HG02759 (cell line): ENCODE measurements around the gene TENM3.

Source experiments
- ATAC-seq: cut with Tn5 transposase; IDR thresholded peaks from one replicate; pipeline ENCODE4 v1.9.1; 2021; ENCODE audit warnings: mild to moderate bottlenecking, moderate library complexity; ENCODE audit not compliant: unreplicated experiment

The TENM3 gene

GRCh38 chr4:182649698-182650477 is 406.7 kb downstream of the TENM3 start:
- ATAC-seq, result no peak

DNA sequence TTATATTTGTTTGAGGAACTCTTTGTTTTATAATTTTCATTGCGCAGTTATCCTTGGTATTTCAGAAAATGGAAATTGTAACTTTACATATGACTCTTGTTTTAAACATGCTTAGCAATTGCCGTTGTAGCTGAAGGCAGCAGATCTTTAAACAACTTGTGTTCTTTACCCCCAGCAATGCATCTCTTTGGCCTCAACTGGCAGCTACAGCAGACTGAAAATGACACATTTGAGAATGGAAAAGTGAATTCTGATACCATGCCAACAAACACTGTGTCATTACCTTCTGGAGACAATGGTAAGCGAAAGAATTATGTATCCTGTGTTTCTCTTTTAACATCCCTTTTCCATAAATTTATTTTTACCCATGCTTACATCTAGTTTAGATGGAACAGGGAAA is 410.4 kb downstream of the TENM3 start:
- no peak for ATAC-seq

DNA sequence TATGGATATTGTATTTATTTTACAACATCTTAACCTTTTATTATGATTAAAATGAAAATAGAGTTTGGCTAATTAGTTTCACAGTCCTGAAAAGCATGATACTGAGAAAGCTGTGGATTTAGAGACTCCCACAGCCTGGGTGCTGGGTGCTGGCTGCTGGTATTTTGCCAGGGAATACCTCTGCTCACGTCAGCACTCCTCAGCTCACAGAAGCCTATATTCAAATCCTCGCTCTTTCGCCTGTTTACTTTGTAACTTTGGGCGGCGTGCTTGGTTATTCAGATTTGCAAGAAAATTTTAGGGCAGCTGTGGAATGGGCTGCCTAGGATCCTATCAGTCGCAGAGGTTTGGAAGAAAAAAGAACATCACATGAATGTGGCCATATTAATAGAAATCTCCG is 412.1 kb downstream of the TENM3 start:
- no peak for ATAC-seq

DNA sequence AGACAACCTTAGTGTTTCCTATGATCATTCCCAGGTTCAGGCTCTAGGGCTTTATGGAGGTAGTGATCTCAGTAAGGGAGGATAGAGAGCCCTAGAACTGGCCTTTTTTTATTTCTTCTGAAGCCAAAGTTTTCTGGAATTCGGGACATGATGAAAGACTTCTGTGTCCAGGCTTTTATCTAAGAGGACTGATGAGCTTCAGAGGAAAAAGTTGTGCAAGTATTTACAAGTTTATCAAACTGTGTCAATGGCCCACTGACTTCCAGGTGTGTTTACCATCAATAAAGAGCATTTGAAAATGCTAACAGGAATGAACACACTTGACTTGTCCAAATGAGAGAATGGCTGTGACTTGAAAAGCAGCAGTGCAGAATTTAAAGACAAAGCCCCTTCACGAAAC is 419.3 kb downstream of the TENM3 start:
- no peak for ATAC-seq

DNA sequence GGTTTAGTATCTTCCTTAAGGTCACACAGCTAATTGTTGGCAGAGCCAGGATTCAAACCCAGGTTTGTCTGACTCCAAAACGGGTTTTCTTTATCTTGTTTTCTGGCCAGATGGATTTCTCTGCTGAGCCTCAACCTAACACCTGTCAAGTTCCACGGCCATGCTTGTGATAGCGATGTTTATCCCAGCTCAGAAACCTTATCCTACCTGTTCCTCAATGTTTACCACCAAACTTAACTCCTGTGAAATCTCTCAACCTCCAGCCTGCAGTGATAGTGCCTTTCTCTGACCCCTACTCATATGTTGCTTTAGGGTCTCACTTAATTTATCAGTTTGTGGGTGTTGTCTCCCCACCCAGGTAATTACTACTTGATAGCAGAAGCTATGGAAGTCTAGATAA is 428.0 kb downstream of the TENM3 start:
- ATAC-seq, result no peak

- no peak for ATAC-seq
Observed at GRCh38 chr4:182671749-182672148, 428.5 kb downstream of the TENM3 start.

GRCh38 chr4:182678590-182678989 is 435.4 kb downstream of the TENM3 start:
- no peak for ATAC-seq

DNA sequence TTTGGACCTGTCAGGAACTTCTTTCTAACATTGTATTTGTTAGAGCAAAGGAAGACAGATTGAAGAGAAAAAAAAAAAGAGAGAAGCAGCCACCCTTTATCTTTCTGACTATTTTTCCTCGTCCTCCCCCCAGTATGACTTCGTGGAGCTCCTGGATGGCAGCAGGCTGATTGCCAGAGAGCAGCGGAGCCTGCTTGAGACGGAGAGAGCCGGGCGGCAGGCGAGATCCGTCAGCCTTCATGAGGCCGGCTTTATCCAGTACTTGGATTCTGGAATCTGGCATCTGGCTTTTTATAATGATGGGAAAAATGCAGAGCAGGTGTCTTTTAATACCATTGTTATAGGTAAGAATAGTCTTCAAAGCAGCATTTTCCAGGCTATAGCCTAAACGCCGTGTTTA is 436.3 kb downstream of the TENM3 start:
- ATAC-seq, result no peak

DNA sequence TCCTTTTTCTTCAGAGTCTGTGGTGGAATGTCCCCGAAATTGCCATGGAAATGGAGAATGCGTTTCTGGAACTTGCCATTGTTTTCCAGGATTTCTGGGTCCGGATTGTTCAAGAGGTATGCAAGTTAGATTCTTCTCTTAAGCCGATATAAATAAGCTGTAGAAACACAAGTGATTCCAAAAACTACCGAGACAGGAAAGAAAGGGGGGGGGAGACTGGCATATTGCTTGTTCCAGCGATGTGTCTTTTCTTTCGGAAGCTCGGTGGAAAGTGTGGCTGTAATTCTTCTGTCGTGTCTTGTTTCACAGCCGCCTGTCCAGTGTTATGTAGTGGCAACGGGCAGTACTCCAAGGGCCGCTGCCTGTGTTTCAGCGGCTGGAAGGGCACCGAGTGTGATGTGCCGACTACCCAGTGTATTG is 437.0 kb downstream of the TENM3 start:
- no peak for ATAC-seq

- ATAC-seq, result no peak
Observed at GRCh38 chr4:182683661-182684060, 440.5 kb downstream of the TENM3 start.

GRCh38 chr4:182684796-182685195 is 441.6 kb downstream of the TENM3 start:
- ATAC-seq, result no peak

GRCh38 chr4:182688081-182688480 is 444.9 kb downstream of the TENM3 start:
- no peak for ATAC-seq

- no peak for ATAC-seq
Observed at GRCh38 chr4:182694551-182694950, 451.3 kb downstream of the TENM3 start.

GRCh38 chr4:182695009-182695408 is 451.8 kb downstream of the TENM3 start:
- no peak for ATAC-seq

DNA sequence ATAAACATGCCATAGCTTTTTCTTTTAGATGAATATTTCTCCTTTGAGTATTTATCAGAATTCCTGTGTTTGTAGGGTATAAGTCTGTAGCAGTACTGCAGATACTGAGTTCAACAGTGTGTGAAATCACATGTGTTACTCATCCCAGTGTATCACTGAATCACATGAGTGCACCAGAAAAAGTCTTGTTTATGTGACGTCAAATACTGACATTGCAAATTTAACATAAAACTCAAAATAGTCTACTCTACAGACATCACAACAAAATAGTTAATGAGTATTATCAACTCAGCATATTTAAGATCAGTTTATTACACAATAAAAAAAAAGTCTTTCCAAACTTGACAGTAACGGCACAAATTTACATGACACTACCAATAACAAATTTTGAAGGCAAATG is 452.6 kb downstream of the TENM3 start:
- no peak for ATAC-seq

GRCh38 chr4:182697094-182697493 is 453.9 kb downstream of the TENM3 start:
- ATAC-seq, result no peak

DNA sequence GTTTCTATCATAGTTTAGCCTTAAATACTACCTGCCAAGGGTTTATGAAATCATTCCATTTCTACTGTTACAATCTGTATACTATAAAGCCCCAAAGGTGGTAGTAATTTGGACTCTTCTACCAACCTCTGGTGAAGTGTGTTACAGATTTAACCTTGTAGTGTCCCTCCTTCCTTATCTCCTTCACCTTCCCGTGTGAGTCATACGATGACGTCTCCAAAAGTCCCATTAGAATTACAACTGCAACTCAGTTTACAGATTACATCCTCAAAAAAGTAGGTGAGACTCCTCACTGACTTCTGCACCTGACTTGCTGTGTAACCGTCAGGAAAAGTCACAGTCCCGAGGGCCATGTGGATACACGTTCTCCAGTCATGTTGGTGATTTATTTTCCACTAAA is 455.0 kb downstream of the TENM3 start:
- no peak for ATAC-seq

- ATAC-seq, result no peak
Observed at GRCh38 chr4:182699201-182699600, 456.0 kb downstream of the TENM3 start.

- ATAC-seq, result no peak
Observed at GRCh38 chr4:182699795-182700194, 456.6 kb downstream of the TENM3 start.

DNA sequence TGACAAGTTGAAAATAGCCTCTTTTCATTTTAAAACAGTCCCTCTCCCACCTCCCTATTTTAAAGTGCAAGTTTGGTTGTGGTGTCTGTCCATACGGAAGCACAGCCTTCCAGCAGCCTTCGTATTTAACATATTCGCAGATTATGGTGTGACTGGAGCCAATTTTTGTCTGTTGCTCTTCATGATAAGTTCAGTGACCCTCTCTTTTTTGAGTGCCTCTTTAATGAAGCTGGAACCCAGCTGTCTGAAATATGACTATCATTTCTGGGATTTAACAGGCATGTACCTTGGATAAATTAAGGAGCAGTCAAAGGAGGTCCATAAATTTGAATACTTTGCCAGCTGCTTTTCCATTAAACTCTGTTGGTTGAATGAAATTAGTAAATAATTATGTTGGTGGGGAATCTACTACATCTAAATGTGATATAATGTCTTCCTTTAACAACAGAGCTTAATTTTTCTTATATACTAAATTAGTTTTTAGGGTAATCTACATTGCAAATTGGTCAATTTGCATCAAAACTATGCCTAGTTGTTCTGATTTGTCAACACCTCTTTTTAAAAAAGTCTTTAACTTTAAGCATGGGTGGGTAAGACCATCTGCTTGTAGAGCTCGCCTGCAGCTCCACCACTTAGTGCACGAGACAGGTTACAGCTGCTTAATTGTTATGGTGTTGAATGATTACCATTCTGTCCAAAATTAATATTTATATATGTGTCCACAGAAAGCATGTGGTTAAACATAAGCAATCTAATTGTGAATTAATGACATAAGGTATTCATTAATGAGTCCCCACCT is 457.4 kb downstream of the TENM3 start:
- ATAC-seq, result no peak

GRCh38 chr4:182704077-182704476 is 460.9 kb downstream of the TENM3 start:
- ATAC-seq, result no peak

DNA sequence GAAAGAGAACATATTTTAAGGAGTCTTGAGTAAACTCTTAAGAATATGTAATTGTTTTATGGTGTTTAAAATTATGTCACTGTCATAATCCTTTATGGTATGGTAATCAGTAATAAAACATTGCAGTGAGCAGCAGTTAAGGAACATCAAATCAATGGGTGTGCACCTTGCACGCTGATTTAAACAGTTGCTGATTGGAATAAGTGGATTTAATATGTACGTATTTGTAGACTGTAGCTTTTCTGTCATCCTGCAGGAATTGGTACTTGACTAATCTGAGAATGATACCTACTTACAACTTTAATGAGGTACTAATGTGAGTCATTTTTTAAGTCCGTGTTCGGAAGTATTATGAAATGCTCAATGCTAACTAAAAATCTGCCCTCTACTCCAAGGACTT is 461.7 kb downstream of the TENM3 start:
- ATAC-seq, result no peak
